Right lobe of liver (tissue), 6 donors: Measurements from ENCODE around the gene NR2F6. TPM values are rescaled to one million over a fixed set of nuclear protein-coding genes. Genes with fewer than 3 reads are reported as not detected.

Experiments used
- ATAC-seq, 4 donors: fragments of 200-7000 bp; cut with Tn5 transposase; one replicate each; pipeline ENCODE4 v1.9.1; 2020; ENCODE audit warnings: mild to moderate bottlenecking in 4 of 4, moderate library complexity in 4 of 4
- DNase-seq, 3 donors: peaks; one replicate each; pipeline ENCODE4 v3.0.0-alpha.2; 2020
- H3K27ac ChIP-seq, 3 donors: fragments of 200-600 bp; one replicate each; pipeline ENCODE4 v1.8.0; 2022
- H3K27me3 ChIP-seq, 2 donors: fragments of 200-600 bp; one replicate each; pipeline ENCODE4 v1.8.0; 2022
- H3K36me3 ChIP-seq, 4 donors: fragments of 200-600 bp; sonication (generic) in 1 of 4; one replicate each; pipeline versions ENCODE4 v1.5.1 to v1.8.0; 2017 to 2022; ENCODE audit warnings: control low read depth in 1 of 4
- H3K4me1 ChIP-seq, 4 donors: fragments of 200-600 bp; sonication (generic) in 1 of 4; one replicate each; pipeline versions ENCODE4 v1.5.1 to v1.8.0; 2017 to 2022; ENCODE audit warnings: control low read depth in 1 of 4
- H3K4me3 ChIP-seq, 3 donors: fragments of 200-600 bp; one replicate each; pipeline ENCODE4 v1.8.0; 2022
- H3K9me3 ChIP-seq, 4 donors: fragments of 200-600 bp; sonication (generic) in 1 of 4; one replicate each; pipeline versions ENCODE4 v1.5.1 to v1.8.0; 2017 to 2022; ENCODE audit warnings: control low read depth in 1 of 4
- POLR2A ChIP-seq: fragments of 450-650 bp; IDR thresholded peaks from one replicate; pipeline ENCODE4 v1.6.1; 2017; ENCODE audit warnings: antibody characterized with exemption, mild to moderate bottlenecking
- WGBS: methylation state at CpG from one replicate; pipeline ENCODE4 v1.1.6; 2018; ENCODE audit warnings: low coverage, low lambda C conversion rate; ENCODE audit not compliant: insufficient coverage; ENCODE audit errors: missing lambda C conversion rate; 5-methylcytosine and 5-hydroxymethylcytosine counted together
- intact Hi-C, 2 donors: fragments of 100-400 bp; cut with DNase I; formaldehyde crosslinking; loops; one replicate each; pipeline versions ENCODE4 v1.11.2 to v1.14.1; 2022
- long read RNA-seq: library from polyadenylated mRNA; unstranded; transcript quantifications from one replicate; pipeline ENCODE4 v2.0.0, GENCODE V29; 2019
- total RNA-seq, 6 experiments: library from RNA; depleted of rRNA in 2 of 6; stranded (reverse); fragments of >200 nt in 2 of 6; fragmentation: NEBNext Ultra II Directional in 3 of 6; extraction: Animal tissue kit (Norgen Biotek cat#: 25700) in 3 of 6; gene quantifications; one replicate each; pipeline versions ENCODE4 v1.1.0 to v1.2.4, GENCODE V29; 2016 to 2023
- TF ChIP-seq, protein P1 (sequence below), 4 donors: fragments of 200-600 bp in 3 of 4; fragments of 450-650 bp in 1 of 4; IDR thresholded peaks; one replicate each; pipeline versions ENCODE4 v1.5.1 to v1.8.0; 2016 to 2022; ENCODE audit warnings: antibody characterized with exemption in 4 of 4, mild to moderate bottlenecking in 2 of 4
- donor health status: DM: no; HTN: yes; CAD: no.
- donor health status: DM: no; HTN: no; CAD: no.
- donor health status: DM: no; HTN: no; CAD: no.
- donor health status: DM: no; HTN: yes; CAD: no.
- donor health status: DM: no; HTN: yes; CAD: no.

Gene NR2F6
- total RNA-seq = 100 to 1,000 TPM in 1 of 6 experiments, 10 to 100 TPM in 5; 48.5 to 105 (median 80.9) TPM
- long read RNA-seq, partial matches to known transcripts = 2 of 4 reads
- long read RNA-seq, other reads (novel, unspliced or antisense) = 1 of 4 reads

DNA sequence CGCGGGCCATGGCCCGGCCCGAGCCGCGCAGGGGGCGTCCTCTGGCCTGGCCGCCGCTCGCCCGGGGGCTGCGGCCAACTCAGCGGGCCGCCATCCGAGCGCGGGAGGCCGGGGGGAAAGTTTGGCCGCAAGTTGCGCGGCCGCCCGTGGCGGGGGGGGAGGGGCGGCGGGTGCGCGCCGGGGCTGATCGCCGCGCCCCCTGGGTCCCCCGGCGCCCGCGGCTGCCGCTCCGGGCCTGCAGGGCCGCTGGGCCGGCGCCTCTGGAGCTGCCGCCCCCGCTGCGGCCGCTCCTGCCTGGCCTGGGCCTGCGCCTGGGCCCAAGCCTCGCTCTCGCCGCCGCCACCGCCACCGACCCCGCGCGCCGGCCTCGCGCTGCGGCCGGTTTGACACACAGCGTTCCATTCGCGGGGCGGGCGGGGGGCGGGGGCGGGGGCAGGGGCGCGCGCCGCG lies at the start of gene NR2F6:
Gene NR2F6, minus strand, starts transcription at position 385 of the 450 bp plus-strand sequence. CDS start 699 bp downstream, outside the sequence.
- Histone ChIP-seq H3K4me1 (peaks cover 0 to 41% (median 19%) of the 10 kb centered on the region in 4 donors), H3K27ac (peak within 1 kb of the TSS; percentile 49 to 83 (median 81)), H3K9me3 (no peaks in the 10 kb centered on the region), H3K27me3 (no peaks in the 10 kb centered on the region), H3K4me3 (peak within 1 kb of the TSS; percentile 83 to 97 (median 96)), H3K36me3 (no peaks in the 10 kb centered on the region)
- ATAC-seq (no peak), DNase-seq (no peak)
- WGBS = no CpG with 5 or more reads among the region's 72 CpGs
- TF ChIP-seq, protein P1, sequence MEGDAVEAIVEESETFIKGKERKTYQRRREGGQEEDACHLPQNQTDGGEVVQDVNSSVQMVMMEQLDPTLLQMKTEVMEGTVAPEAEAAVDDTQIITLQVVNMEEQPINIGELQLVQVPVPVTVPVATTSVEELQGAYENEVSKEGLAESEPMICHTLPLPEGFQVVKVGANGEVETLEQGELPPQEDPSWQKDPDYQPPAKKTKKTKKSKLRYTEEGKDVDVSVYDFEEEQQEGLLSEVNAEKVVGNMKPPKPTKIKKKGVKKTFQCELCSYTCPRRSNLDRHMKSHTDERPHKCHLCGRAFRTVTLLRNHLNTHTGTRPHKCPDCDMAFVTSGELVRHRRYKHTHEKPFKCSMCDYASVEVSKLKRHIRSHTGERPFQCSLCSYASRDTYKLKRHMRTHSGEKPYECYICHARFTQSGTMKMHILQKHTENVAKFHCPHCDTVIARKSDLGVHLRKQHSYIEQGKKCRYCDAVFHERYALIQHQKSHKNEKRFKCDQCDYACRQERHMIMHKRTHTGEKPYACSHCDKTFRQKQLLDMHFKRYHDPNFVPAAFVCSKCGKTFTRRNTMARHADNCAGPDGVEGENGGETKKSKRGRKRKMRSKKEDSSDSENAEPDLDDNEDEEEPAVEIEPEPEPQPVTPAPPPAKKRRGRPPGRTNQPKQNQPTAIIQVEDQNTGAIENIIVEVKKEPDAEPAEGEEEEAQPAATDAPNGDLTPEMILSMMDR (IDR thresholded peaks at IDR 0.05) = no peak
- TF ChIP-seq POLR2A = peak; percentile 55
- intact Hi-C loops = no loop called here

DNA sequence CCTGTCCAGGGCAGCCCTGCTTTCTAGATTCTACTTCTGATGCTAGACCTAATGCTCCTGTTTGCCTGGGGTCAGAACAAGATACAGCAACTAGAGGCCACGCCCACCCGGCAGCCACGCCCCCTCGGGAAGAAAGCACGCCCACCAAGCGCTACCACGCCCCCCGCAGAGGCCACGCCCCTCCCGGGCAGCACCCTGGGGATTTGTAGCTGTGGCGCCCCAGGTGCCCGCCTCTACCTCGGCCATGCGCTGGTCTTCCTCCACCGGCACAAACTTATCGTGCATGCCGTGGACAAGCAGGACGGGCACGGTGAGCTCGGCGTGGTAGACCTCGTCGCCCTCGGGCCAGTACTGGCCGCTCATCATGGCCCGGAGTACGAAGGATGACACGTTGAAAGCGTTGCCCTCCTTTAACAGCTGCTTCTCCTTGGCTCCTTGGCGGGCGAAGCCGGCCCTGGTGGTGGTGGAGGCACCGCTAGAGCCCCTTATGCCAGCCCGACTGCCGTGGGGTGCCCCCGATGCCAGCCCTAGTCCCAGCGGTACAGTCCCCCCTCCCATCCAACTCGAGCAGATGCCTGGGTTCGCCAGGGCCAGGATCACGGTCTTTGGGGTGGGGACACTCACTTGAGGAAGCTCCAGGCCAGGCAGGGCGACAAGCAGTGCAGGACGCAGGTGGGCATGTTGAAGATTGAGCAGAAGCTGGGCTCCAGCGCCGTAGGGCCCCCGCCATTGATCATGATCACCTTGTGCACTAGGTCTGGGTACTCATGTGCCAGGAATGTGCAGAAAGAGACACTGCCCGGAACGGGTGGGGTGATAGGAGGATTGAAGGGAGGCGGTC lies 48.6 kb upstream of the NR2F6 start:
- H3K4me3 ChIP-seq = no peak overlapping the region
- no peak for TF ChIP-seq POLR2A
- TF ChIP-seq, protein P1 (IDR thresholded peaks at IDR 0.05) = no peak
- WGBS = 80% methylated on average over 25 of the region's 48 CpGs
- DNase-seq (peak in 1 of 3 donors; percentile 57), ATAC-seq (peak in 3 of 4 donors; percentile 16 to 59 (median 29))
- no peak overlapping the region for H3K27ac ChIP-seq
- no peaks in the 10 kb centered on the region for H3K36me3 ChIP-seq
- no peaks in the 10 kb centered on the region for H3K9me3 ChIP-seq
- H3K4me1 ChIP-seq = no peaks in the 10 kb centered on the region
- no peaks in the 10 kb centered on the region for H3K27me3 ChIP-seq
- intact Hi-C loops = no loop called here

DNA sequence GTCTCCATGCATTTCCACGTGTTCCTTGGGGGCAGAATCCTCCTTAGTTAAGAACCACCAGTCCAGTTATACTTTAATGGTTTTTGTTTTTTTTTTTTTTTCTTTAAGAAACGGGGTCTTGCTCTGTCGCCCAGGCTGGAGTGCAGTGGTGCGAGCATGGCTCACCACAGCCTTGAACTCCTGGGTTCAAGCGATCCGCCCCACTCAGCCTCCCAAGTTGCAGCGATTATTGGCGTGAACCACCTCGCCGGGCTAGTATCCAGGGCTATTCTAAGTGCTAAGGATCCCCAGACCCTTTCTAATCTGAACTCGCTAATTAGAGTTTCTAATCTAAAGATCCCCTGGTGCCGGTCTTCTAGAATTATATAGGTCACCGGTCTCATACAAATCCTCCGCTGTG lies 47.9 kb upstream of the NR2F6 start:
- no peaks in the 10 kb centered on the region for H3K4me1 ChIP-seq
- DNase-seq (no peak), ATAC-seq (no peak)
- no peaks in the 10 kb centered on the region for H3K9me3 ChIP-seq
- TF ChIP-seq POLR2A = no peak
- TF ChIP-seq, protein P1 (IDR thresholded peaks at IDR 0.05) = no peak
- no peak overlapping the region for H3K27ac ChIP-seq
- no peak overlapping the region for H3K4me3 ChIP-seq
- no peaks in the 10 kb centered on the region for H3K36me3 ChIP-seq
- 87% methylated on average over 11 of the region's 14 CpGs for WGBS
- H3K27me3 ChIP-seq = no peaks in the 10 kb centered on the region
- intact Hi-C loops = no loop called here

DNA sequence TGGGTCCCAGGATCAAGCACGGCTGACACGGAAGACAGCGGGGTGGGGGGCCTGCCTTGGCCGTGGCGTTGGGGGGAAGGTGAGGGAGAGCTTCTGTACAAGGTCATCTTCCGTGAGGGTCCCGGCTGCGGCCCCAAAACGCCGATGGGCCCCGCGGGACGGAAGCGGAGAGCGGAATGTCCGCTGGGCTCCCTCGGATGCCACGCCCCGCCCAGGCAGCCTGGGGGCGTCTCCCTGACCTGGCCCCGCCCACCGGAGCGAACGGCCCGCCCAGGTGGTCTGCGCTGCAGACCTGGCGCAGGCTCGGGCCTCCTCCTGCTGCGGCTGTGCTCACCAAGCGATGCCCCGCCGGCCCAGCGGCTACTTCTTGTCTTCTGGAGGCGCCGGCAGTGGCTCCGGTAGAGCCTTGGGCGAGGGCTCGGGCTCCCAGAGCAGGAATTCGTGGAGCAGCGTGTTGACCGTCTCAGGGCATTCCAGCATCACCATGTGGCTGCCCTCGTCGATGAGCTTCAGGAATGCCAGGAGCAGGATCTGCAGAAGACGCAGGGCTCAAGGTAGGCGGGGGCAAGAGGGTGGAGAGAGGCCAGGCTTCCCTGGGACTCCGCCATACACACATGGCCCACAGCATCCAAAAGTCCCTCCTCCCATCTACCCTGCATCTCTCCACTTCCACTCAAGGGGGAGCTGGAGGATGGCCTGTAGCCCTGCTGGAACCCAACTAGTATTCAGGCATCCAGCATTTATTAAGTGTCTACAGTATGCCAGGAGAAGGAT lies 46.8 kb upstream of the NR2F6 start:
- H3K27me3 ChIP-seq = no peaks in the 10 kb centered on the region
- intact Hi-C loops = no loop called here
- no CpG with 5 or more reads among the region's 46 CpGs for WGBS
- H3K4me1 ChIP-seq = no peaks in the 10 kb centered on the region
- H3K27ac ChIP-seq = no peak overlapping the region
- peak overlapping the region; percentile 38 to 55 (median 49) for H3K4me3 ChIP-seq
- TF ChIP-seq, protein P1 (IDR thresholded peaks at IDR 0.05) = peak; percentile 39 to 62 (median 50)
- TF ChIP-seq POLR2A = no peak
- peak; percentile 61 to 72 (median 64) for DNase-seq
- H3K9me3 ChIP-seq = no peaks in the 10 kb centered on the region
- peak; percentile 81 to 92 (median 87) for ATAC-seq
- no peaks in the 10 kb centered on the region for H3K36me3 ChIP-seq
